Fibroblast of mammary gland (primary cell): ENCODE data around the gene CCDC169.

ENCODE experiments used
- DNase-seq: peaks from one replicate; pipeline ENCODE4 v3.0.0-alpha.2; 2010; ENCODE audit warnings: low read depth
- H3K4me3 ChIP-seq: 2 replicates; pipeline ENCODE4 v1.5.1; 2011; ENCODE audit warnings: low read depth, mild to moderate bottlenecking, low read length, moderate library complexity; ENCODE audit not compliant: control insufficient read depth
- CTCF ChIP-seq: conservative IDR thresholded peaks from 2 replicates; pipeline ENCODE4 v1.5.1; 2011; ENCODE audit warnings: low read depth, low read length, inconsistent platforms; ENCODE audit not compliant: control insufficient read depth, insufficient read depth

CCDC169 gene

GRCh38 chr13:36297366-36298338 is at the start of gene CCDC169:
CCDC169 (minus strand) TSS chr13:36297814; CDS start chr13:36297719, 95 bp downstream.
- H3K4me3 ChIP-seq: peak within 1 kb of the TSS; percentile 79
- no peak for TF ChIP-seq CTCF
- peak; percentile 59 for DNase-seq

GRCh38 chr13:36346222-36347083 is 48.8 kb upstream of the CCDC169 start, which contains the start of gene SPART:
SPART (minus strand) TSS chr13:36346394; CDS start chr13:36335830, 10,564 bp downstream.
- H3K4me3 ChIP-seq: peak within 1 kb of the TSS; percentile 74
- TF ChIP-seq CTCF: peak; percentile 90
- peak; percentile 90 for DNase-seq

- DNase-seq: peak; percentile 93
- peak overlapping the region; percentile 74 for H3K4me3 ChIP-seq
- no peak for TF ChIP-seq CTCF
Observed at GRCh38 chr13:36345438-36346221, 48.0 kb upstream of the CCDC169 start.

GRCh38 chr13:36344886-36345437 is 47.3 kb upstream of the CCDC169 start:
- H3K4me3 ChIP-seq: peak overlapping the region; percentile 74
- peak; percentile 38 for DNase-seq
- TF ChIP-seq CTCF: no peak

GRCh38 chr13:36344173-36344572 is 46.6 kb upstream of the CCDC169 start:
- H3K4me3 ChIP-seq: peak overlapping the region; percentile 74

More at GRCh38 chr13:36344173-36344572, 46.6 kb upstream of the CCDC169 start:
- peak; percentile 84 for DNase-seq
- no peak for TF ChIP-seq CTCF
